ENCODE measurements around the gene LUM.
"Not testable (repeated sequence)": the region's sequence is repeated elsewhere in the genome, so short reads cannot be mapped to it uniquely, and the experiment has no call there.

The LUM gene

GRCh38 chr12:91109148-91109564, 2.1 kb downstream of the LUM start:
- DNase-seq, result no peak

DNA sequence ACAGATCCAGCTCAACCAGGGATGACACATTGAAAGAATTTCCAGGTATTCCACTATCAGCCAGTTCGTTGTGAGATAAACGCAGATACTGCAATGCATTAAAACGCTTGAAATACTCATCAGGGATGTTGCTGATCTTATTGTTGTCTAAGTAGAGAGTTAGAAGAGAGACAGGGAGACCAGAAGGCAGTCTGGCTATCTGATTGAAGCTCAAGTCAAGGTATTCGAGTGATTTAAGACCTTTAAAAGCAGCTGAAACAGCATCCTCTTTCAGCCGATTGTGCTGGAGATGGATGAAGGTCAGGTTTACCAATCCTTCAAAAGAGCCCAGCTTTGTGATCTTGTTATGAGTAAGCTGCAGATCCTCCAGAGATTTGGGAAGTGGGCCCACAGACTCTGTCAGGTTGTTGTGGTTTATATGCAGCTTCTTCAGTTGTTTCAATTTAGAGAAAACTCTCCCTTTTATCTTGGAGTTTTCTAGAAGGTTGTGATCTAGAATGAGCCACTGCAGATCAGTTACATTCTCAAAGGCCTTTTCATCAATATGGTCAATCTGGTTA, 3.0 kb downstream of the LUM start:
- DNase-seq, result no peak

DNA sequence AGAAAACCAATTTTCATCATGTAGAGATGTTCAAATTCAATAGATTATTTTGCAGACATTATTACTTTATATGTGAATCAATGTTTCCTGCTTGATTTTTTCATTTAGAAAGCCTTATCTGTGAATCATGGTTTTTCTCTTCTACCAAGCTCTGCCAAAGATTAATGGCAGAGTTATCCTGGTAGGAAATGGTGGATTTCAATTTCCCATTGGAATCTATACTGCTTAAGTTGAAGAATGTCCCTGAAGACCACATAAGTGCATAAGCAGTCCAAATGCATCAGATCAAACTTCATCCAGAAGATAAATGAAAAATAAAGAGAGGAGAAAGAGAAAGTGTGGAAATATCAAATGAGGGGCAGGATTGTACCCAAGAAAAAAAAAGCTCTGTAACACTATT, 5.0 kb downstream of the LUM start:
- DNase-seq, result no peak

- no peak for DNase-seq
Measured at GRCh38 chr12:91105807-91106206, 5.5 kb downstream of the LUM start.

GRCh38 chr12:91104812-91105466, 6.4 kb downstream of the LUM start:
- DNase-seq, result no peak

GRCh38 chr12:91103624-91104023, 7.7 kb downstream of the LUM start:
- no peak for DNase-seq

GRCh38 chr12:91103101-91103500, 8.2 kb downstream of the LUM start:
- no peak for DNase-seq

DNA sequence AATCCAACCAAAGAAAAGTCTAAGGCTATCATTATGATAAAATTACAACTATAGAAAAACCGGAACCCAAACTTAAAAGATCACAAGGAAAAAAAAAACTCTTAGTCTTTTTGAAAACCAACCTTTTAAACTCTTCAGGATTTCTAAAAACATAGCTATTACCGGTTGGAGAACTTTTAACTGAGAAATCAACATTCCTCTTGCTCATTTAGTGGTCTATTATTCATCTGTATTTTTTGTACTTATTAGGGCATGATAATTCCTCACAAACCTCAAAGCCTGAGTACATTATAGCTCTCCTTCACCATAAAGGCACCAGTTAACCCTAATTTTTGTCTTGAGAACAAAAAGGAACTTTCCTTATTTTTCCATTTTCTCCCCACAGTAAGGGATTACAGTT, 10.4 kb downstream of the LUM start:
- no peak for DNase-seq

DNA sequence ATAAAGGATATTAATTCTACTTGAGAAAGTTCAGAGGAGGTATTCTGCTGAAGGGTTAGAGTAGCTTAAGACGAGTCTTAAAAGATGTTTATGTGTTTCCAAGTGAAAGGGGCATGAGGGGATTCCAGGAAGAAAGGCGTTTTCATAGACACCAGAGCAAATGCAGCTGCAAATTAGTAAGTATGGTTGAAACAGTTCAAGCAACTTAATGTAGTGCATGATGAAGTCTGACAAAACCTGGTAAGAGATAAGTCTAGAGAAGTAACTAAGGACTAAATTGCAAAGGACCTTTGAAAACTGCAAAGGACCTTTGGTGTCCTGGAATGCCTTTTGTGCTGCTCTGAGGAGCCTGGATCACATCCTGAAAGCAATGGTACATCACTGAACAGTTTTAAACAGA, 11.5 kb downstream of the LUM start:
- DNase-seq, result no peak

GRCh38 chr12:91099341-91099740, 12.0 kb downstream of the LUM start:
- DNase-seq, result no peak

DNA sequence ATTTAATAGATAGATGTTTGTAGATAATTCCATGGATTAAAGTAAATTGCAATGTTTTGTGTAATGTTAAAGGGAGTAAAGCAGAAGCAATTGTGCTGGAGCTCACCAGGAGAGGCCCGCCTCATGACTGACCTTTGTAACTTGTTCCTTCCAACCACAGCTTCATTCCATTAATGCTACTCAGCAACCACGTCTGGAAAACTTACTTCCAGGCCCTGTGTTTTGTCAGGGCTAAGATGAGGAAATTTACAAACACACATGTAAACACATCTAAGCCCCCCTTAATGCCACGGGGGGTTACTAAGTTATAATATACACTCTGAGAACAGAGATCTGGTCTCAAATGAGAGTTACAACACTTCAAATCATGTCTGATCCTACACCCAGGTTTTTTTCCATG, 12.4 kb downstream of the LUM start:
- DNase-seq, result no peak

DNA sequence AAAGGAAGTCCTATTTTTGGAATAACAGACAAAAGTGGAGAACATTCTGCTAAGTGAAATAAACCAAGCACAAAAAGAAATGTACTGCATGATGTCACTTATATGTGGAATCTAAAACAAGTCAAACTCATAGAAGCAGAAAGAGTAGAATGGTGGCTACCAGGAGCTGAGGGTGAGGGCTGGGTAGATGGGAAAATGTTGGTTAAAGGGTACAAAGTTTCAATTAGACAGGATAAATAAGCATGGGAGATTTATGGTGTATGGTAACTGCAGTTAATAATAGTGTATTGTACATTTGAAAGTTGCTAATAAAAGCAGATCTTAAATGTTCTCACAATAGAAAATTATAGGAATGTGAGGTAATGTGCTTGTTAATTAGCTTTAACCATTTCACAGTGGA, 12.8 kb downstream of the LUM start:
- no peak for DNase-seq

DNA sequence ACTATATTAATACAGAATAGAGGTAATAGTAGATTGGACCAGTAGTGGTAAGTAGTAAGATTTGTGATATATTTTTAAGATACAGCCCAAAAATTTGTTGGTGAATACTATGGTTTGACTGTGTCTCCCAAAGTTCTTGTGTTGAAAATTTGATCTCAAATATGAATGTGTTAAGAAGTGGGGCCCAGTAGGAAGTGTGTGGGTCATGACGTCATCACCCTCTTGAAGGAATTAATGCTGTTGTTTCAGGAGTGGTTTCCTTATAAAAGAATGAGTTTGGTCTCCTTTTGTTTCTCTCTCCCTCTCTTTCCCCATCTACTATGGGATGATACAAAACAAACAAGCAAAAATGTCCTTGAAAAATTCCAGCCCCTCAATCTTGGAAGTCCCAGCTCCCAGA, 16.3 kb downstream of the LUM start:
- no peak for DNase-seq

- DNase-seq, result no peak
Measured at GRCh38 chr12:91094032-91094662, 17.1 kb downstream of the LUM start.

- no peak for DNase-seq
Measured at GRCh38 chr12:91093341-91093740, 18.0 kb downstream of the LUM start.

DNA sequence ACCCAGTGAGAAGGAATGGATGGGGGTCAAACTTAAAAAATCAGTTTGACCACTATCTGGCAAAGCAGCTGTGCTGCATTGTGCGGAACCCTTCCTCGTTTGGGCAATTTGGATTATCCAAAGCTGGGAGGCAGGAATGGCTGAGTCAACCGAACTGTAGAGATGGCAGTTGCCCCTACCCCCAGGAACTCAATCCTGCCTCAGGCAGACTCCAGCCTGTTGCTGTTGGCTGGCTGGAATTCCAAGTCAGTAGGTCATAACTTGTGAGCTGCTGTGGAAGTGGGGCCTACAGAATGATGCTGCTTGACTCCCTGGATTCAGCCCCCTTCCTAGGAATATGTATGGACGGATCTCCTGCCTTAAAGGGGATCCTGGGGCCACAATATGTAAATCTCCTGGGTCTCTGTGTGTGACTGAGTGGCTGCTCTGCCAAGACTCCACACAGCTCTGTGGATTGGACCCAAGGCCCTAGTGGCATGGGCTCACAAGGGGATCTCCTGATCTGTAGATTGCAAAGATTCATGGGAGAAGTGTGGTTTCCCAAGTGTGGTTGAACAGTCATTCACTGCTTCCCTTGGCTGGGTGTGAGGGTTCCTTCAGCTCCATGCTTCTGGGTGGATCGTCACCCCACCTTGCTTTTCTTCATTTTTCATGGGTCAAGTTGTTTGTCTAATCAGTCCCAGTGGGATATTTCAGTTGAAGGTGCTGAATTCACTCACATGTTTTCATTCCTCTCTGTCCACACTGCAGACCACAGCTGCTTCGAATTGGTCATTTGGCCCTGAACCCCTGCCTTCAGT, 19.2 kb downstream of the LUM start:
- no peak for DNase-seq

GRCh38 chr12:91089953-91090352, 21.3 kb downstream of the LUM start:
- not testable (repeated sequence) for DNase-seq

DNA sequence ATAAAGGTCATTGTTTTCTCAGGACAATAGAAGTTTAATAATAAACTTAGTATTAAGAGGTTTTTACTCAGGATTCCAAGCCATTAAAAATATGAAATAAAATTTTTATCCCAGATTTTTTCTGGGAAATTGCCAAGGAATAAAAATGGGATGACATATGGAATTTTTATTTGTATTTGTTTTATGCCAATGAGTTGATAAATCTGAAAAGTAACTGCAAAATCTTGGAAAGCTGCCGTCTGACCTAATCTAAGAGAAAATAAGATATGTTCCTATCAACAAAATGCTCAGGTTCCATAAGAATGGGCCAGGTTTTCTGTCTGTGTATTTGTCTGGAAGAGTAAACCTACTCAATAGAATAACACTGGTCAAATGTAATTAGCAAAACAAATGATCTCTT, 31.3 kb downstream of the LUM start:
- DNase-seq, result no peak

- no peak for DNase-seq
Measured at GRCh38 chr12:91078501-91078900, 32.8 kb downstream of the LUM start.

- no peak for DNase-seq
Measured at GRCh38 chr12:91077228-91077954, 33.9 kb downstream of the LUM start.

GRCh38 chr12:91074851-91075250, 36.4 kb downstream of the LUM start:
- DNase-seq, result no peak

- no peak for DNase-seq
Measured at GRCh38 chr12:91074154-91074709, 37.1 kb downstream of the LUM start.

- no peak for DNase-seq
Measured at GRCh38 chr12:91073426-91073825, 37.9 kb downstream of the LUM start.

All from NCI-H510A treated with DMSO at 0.1 percent for 48 hours (cell line).